Colonic mucosa (tissue), 4 donors: Measurements from ENCODE around the gene TTC1. TPM values are rescaled to one million over a fixed set of nuclear protein-coding genes. Genes with fewer than 3 reads are reported as not detected.

ENCODE experiments used
- DNase-seq: peaks from one replicate; pipeline ENCODE4 v3.0.0-alpha.2; 2020
- H3K27ac ChIP-seq: fragments of 200-600 bp; one replicate; pipeline ENCODE4 v1.8.0; 2021
- H3K27me3 ChIP-seq: fragments of 200-600 bp; one replicate; pipeline ENCODE4 v1.8.0; 2021
- H3K36me3 ChIP-seq: fragments of 200-600 bp; one replicate; pipeline ENCODE4 v1.8.0; 2021
- H3K4me1 ChIP-seq: fragments of 200-600 bp; one replicate; pipeline ENCODE4 v1.8.0; 2021; ENCODE audit warnings: mild to moderate bottlenecking
- H3K4me3 ChIP-seq: fragments of 200-600 bp; one replicate; pipeline ENCODE4 v1.8.0; 2021
- H3K9ac ChIP-seq, 2 donors: one replicate each; pipeline ENCODE4 v1.7.0; 2013; ENCODE audit warnings: control low read depth in 2 of 2, low read depth in 2 of 2, low read length in 2 of 2
- H3K9me3 ChIP-seq: fragments of 200-600 bp; one replicate; pipeline ENCODE4 v1.8.0; 2021
- intact Hi-C: fragments of 100-400 bp; cut with DNase I; formaldehyde crosslinking; loops from one replicate; pipeline ENCODE4 v1.14.1; 2022
- total RNA-seq, 2 donors: library from RNA; stranded (reverse); fragmentation: NEBNext Ultra II Directional in 1 of 2; extraction: Animal tissue kit (Norgen Biotek cat#: 25700) in 1 of 2; gene quantifications; one replicate each; pipeline ENCODE4 v1.2.1, GENCODE V29; 2021
- TF ChIP-seq, protein P1 (sequence below): fragments of 200-600 bp; IDR thresholded peaks from one replicate; pipeline ENCODE4 v1.8.0; 2022; ENCODE audit warnings: antibody characterized with exemption, mild to moderate bottlenecking
- donor health status: healthy.
- donor health status: DM: no; HTN: no; CAD: no.
- donor health status: DM: no; HTN: no; CAD: no.

Gene TTC1
- total RNA-seq, 2 donors from 2014 or later = 41.1 to 46.4 TPM

DNA sequence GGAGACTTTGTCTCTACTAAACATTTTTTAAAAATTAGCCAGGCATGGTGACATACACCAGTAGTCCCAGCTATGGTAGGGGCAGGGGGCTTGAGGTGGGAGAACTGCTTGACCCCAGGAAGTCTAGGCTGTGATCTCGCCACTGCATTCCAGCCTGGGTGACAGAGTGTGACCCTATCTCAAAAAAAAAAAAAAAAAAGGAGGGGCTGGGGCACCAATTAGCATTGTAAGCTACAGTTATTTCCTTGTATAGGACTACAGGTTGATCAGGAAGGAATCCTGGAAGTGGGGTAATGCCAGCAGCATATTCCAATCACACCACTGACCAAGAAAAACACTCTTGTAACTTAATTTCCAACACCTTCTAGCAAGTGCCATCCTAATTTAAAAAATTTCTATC is 78.3 kb downstream of the TTC1 start:
- Histone ChIP-seq H3K36me3 (no peaks in the 10 kb centered on the region), H3K9me3 (no peaks in the 10 kb centered on the region), H3K9ac (no peak overlapping the region), H3K4me1 (no peaks in the 10 kb centered on the region), H3K27ac (no peak overlapping the region), H3K4me3 (no peak overlapping the region), H3K27me3 (no peaks in the 10 kb centered on the region)
- intact Hi-C loops = no loop called here
- no peak for DNase-seq
- TF ChIP-seq, protein P1, sequence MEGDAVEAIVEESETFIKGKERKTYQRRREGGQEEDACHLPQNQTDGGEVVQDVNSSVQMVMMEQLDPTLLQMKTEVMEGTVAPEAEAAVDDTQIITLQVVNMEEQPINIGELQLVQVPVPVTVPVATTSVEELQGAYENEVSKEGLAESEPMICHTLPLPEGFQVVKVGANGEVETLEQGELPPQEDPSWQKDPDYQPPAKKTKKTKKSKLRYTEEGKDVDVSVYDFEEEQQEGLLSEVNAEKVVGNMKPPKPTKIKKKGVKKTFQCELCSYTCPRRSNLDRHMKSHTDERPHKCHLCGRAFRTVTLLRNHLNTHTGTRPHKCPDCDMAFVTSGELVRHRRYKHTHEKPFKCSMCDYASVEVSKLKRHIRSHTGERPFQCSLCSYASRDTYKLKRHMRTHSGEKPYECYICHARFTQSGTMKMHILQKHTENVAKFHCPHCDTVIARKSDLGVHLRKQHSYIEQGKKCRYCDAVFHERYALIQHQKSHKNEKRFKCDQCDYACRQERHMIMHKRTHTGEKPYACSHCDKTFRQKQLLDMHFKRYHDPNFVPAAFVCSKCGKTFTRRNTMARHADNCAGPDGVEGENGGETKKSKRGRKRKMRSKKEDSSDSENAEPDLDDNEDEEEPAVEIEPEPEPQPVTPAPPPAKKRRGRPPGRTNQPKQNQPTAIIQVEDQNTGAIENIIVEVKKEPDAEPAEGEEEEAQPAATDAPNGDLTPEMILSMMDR = no peak

DNA sequence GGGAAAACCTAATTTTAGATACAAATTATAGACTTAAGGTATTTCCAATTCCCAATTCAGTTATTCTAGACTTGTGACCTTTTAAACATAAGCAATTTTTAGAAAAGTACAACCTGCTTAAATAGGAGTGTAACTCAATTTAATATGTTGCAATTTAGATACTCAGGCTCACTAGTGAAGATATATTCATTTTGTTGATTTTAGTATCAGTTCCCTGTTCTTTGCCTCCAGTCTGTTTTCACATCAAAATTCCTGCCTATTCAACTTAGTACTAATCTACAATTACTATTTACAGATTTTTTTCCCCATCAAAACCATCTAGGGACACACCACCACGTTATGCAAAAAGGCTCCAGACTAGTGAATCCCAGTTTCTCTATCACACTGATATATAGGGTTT is 79.9 kb downstream of the TTC1 start:
- DNase-seq = no peak
- Histone ChIP-seq H3K27ac (no peak overlapping the region), H3K9me3 (no peaks in the 10 kb centered on the region), H3K9ac (no peak overlapping the region), H3K27me3 (no peaks in the 10 kb centered on the region), H3K4me3 (no peak overlapping the region), H3K36me3 (peaks cover 9% of the 10 kb centered on the region), H3K4me1 (no peaks in the 10 kb centered on the region)
- TF ChIP-seq, protein P1 = no peak
- intact Hi-C loops = no loop called here

DNA sequence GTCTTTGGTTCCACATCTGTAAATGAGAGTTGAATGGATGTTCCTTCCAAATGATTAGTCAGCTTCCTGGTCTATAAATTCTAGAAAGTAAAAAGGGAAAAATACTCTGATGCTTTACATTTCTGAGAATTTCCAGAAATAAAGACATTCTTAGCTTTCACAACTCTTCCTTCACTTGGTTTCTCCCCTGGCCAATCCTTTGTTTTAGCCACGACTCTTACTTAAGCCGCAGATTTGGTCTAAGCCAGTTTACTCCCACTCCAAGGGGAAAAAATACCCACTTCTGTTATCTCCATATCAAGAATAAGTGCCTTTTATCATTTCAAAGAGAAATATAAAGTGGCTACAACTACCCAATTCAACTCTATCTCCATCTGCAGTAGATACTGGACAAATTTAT is 80.6 kb downstream of the TTC1 start:
- Histone ChIP-seq H3K27me3 (no peaks in the 10 kb centered on the region), H3K4me1 (no peaks in the 10 kb centered on the region), H3K27ac (no peak overlapping the region), H3K9ac (no peak overlapping the region), H3K4me3 (no peak overlapping the region), H3K36me3 (peaks cover 12% of the 10 kb centered on the region), H3K9me3 (no peaks in the 10 kb centered on the region)
- intact Hi-C loops = no loop called here
- no peak for DNase-seq
- TF ChIP-seq, protein P1 = no peak

DNA sequence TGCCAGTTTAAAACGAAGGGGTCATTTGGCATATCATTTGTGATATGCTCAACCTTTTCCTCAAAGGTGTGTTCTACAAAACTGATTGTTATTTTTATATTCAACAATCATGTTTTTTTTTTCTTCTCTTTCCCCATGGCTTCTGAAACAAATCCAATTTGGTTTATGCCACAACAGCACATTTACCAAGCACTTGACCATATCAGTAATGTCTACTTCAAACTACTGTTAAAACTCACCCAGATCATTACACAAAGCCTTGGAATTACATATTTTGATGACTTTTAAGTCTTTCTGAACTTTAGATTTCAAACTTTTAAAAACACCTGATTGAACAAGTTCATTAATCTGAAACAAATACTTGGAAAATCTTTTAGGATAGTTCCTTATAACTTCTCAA is 81.1 kb downstream of the TTC1 start:
- no peak for DNase-seq
- intact Hi-C loops = no loop called here
- no peak overlapping the region for H3K4me3 ChIP-seq
- no peak overlapping the region for H3K9ac ChIP-seq
- peaks cover 12% of the 10 kb centered on the region for H3K36me3 ChIP-seq
- H3K4me1 ChIP-seq = no peaks in the 10 kb centered on the region
- TF ChIP-seq, protein P1 = no peak
- no peak overlapping the region for H3K27ac ChIP-seq
- H3K9me3 ChIP-seq = no peaks in the 10 kb centered on the region
- no peaks in the 10 kb centered on the region for H3K27me3 ChIP-seq

DNA sequence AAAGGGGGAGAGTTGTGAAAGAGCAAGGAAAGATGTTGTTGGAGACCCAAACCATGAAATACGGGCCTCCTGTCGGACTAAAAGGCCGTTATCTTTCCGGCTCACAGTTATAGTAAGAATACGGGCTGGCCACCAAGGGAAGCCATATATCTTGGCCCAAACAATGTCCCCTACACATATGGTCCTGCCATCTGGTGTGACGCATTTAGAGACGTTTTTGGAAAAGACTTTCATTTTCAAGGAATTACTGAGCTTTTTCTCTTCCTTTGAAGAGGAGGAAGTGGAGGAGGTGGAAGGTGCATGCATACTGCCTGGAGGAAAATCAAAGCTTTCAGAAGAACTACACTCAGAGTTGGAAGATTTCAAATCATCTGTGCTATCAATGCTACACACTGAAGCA is 83.6 kb downstream of the TTC1 start:
- Histone ChIP-seq H3K27ac (no peak overlapping the region), H3K4me3 (no peak overlapping the region), H3K27me3 (no peaks in the 10 kb centered on the region), H3K36me3 (peaks cover 12% of the 10 kb centered on the region), H3K9me3 (no peaks in the 10 kb centered on the region), H3K9ac (no peak overlapping the region), H3K4me1 (no peaks in the 10 kb centered on the region)
- DNase-seq = no peak
- TF ChIP-seq, protein P1 = no peak
- intact Hi-C loops = no loop called here
